Naive thymus-derived CD4-positive, alpha-beta T cell (primary cell): ENCODE measurements around the gene CENPN. TPM values are rescaled to one million over a fixed set of nuclear protein-coding genes. Genes with fewer than 3 reads are reported as not detected.

ENCODE experiments used
- ATAC-seq: fragments of 150-1000 bp; cut with Tn5 transposase; 2 replicates; pipeline ENCODE4 v1.10.0; 2021; ENCODE audit warnings: mild to moderate bottlenecking, moderate library complexity
- CTCF ChIA-PET: fragments of 350-600 bp; sonication (Branson Sonifier 250); formaldehyde crosslinking; loops from one replicate; lab custom pipeline; 2021; ENCODE audit warnings: antibody characterized with exemption; lab: Charles Lee
- POLR2A ChIA-PET: fragments of 350-600 bp; sonication (Branson Sonifier 250); formaldehyde crosslinking; loops from one replicate; lab custom pipeline; 2021; ENCODE audit warnings: antibody characterized with exemption, inconsistent platforms; lab: Charles Lee
- DNase-seq, 9 donors: peaks; one replicate each; pipeline versions ENCODE4 v3.0.0 to v3.0.0-alpha.2; 2020 to 2022; ENCODE audit warnings: mixed read lengths in 1 of 9
- H3K27ac ChIP-seq: one replicate; pipeline ENCODE4 v1.7.0; 2013; ENCODE audit warnings: mild to moderate bottlenecking, low read depth, low read length, moderate library complexity
- H3K27me3 ChIP-seq, 2 donors: one replicate each; pipeline ENCODE4 v1.7.0; 2013; ENCODE audit warnings: low read length in 2 of 2, mild to moderate bottlenecking in 2 of 2, moderate library complexity in 2 of 2; ENCODE audit not compliant: control insufficient read depth in 2 of 2, insufficient read depth in 2 of 2
- H3K36me3 ChIP-seq, 3 experiments: 1 replicate in 2 of 3; 2 replicates in 1 of 3; pipeline ENCODE4 v1.7.0; 2013; ENCODE audit warnings: low read length in 3 of 3, mild to moderate bottlenecking in 3 of 3, moderate library complexity in 1 of 3; ENCODE audit not compliant: insufficient read depth in 3 of 3, control insufficient read depth in 2 of 3
- H3K4me1 ChIP-seq, 2 donors: one replicate each; pipeline ENCODE4 v1.7.0; 2013; ENCODE audit warnings: low read length in 2 of 2, mild to moderate bottlenecking in 2 of 2, moderate library complexity in 1 of 2; ENCODE audit not compliant: control insufficient read depth in 2 of 2, insufficient read depth in 2 of 2
- H3K4me3 ChIP-seq: 2 replicates; pipeline ENCODE4 v1.7.0; 2013; ENCODE audit warnings: mild to moderate bottlenecking, low read length
- H3K9me3 ChIP-seq, 3 experiments: 1 replicate in 2 of 3; 2 replicates in 1 of 3; pipeline ENCODE4 v1.7.0; 2013; ENCODE audit warnings: low read length in 3 of 3; ENCODE audit not compliant: control insufficient read depth in 2 of 3
- H3K27ac Mint-ChIP-seq, 9 donors: one replicate each; pipeline ENCODE4 v1.8.0; 2020 to 2022; ENCODE audit warnings: mixed read lengths in 9 of 9, mild to moderate bottlenecking in 8 of 9, moderate library complexity in 5 of 9, inconsistent platforms in 2 of 9
- H3K27me3 Mint-ChIP-seq, 5 donors: one replicate each; pipeline ENCODE4 v1.8.0; 2021 to 2022; ENCODE audit warnings: mixed read lengths in 5 of 5, mild to moderate bottlenecking in 1 of 5
- H3K36me3 Mint-ChIP-seq, 5 donors: one replicate each; pipeline ENCODE4 v1.8.0; 2020 to 2022; ENCODE audit warnings: mixed read lengths in 5 of 5, mild to moderate bottlenecking in 3 of 5, inconsistent platforms in 1 of 5
- H3K4me1 Mint-ChIP-seq, 7 donors: one replicate each; pipeline ENCODE4 v1.8.0; 2020 to 2022; ENCODE audit warnings: mixed read lengths in 7 of 7, mild to moderate bottlenecking in 3 of 7, inconsistent platforms in 1 of 7
- H3K4me3 Mint-ChIP-seq, 10 donors: one replicate each; pipeline ENCODE4 v1.8.0; 2020 to 2022; ENCODE audit warnings: mild to moderate bottlenecking in 10 of 10, mixed read lengths in 10 of 10, moderate library complexity in 6 of 10, inconsistent platforms in 2 of 10
- H3K9me3 Mint-ChIP-seq, 11 donors: one replicate each; pipeline ENCODE4 v1.8.0; 2020 to 2022; ENCODE audit warnings: mixed read lengths in 11 of 11, mild to moderate bottlenecking in 4 of 11, inconsistent platforms in 1 of 11, moderate library complexity in 1 of 11
- intact Hi-C, 2 donors: fragments of 100-400 bp; cut with micrococcal nuclease; formaldehyde crosslinking; loops; one replicate each; pipeline ENCODE4 v1.15.1; 2023
- polyA plus RNA-seq, 2 donors: library from polyadenylated mRNA; unstranded; fragments of 300-500 nt; fragmentation: Illumina TruSeq; gene quantifications; one replicate each; pipeline ENCODE4 v1.2.3, GENCODE V29; 2021
- total RNA-seq, 6 experiments: library from RNA in 5 of 6; stranded (reverse) in 5 of 6; gene quantifications; 1 replicate in 5 of 6; 2 replicates in 1 of 6; pipeline ENCODE4 v1.2.3 and lab custom pipeline; 2021 to 2026

CENPN gene
- total and polyA plus RNA-seq, 7 experiments from 2014 or later, result 1.4 to 41.8 (median 3.1) TPM

- intact Hi-C loops, result no loop called here
- Histone ChIP-seq H3K36me3 (peaks cover 0 to 46% (median 0%) of the 10 kb centered on the region in 3 experiments), H3K9me3 (no peaks in the 10 kb centered on the region), H3K4me3 (no peak overlapping the region), H3K4me1 (no peaks in the 10 kb centered on the region), H3K27ac (no peak overlapping the region), H3K27me3 (no peaks in the 10 kb centered on the region)
- no peak for ATAC-seq
- Mint-ChIP-seq H3K27ac (peak overlapping the region in 3 of 9 donors; percentile 3 to 56 (median 40)), H3K27me3 (no peaks in the 10 kb centered on the region), H3K36me3 (peaks cover 16 to 41% (median 28%) of the 10 kb centered on the region in 5 donors), H3K9me3 (no peaks in the 10 kb centered on the region), H3K4me1 (peaks cover 0 to 7% (median 4%) of the 10 kb centered on the region in 7 donors), H3K4me3 (no peak overlapping the region)
- ChIA-PET CTCF (no interaction called here), POLR2A (no interaction called here)
- DNase-seq, result no peak
These were observed 30.1 kb upstream of the CENPN start for GRCh38 chr16:80976946-80977345.

DNA sequence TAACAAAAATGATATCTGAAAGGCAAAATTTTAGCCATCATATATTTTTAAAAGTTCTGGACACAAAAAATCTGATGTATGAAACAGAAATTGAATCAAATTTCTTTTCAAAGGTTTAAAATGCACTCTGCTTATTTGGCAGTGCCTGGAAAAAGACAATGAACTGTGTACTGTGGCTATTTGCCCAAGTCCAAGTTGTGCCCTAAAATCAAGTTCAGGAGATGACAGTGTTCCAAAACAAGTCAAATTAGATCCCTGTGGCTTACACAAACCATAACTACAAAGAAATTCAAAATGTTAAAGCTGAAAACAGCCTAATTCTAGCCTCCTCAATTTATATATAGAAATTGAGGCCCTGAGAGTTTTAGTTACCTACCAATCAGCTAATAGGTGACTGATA is 25.9 kb upstream of the CENPN start:
- Mint-ChIP-seq H3K27me3 (no peaks in the 10 kb centered on the region), H3K4me3 (no peak overlapping the region), H3K36me3 (peaks cover 10 to 34% (median 17%) of the 10 kb centered on the region in 5 donors), H3K9me3 (no peaks in the 10 kb centered on the region), H3K4me1 (peaks cover 8 to 25% (median 14%) of the 10 kb centered on the region in 7 donors), H3K27ac (no peak overlapping the region)
- peaks cover 0 to 34% (median 0%) of the 10 kb centered on the region in 3 experiments for H3K36me3 ChIP-seq
- H3K4me1 ChIP-seq, result no peaks in the 10 kb centered on the region
- ATAC-seq, result no peak
- H3K27me3 ChIP-seq, result no peaks in the 10 kb centered on the region
- CTCF ChIA-PET, result no interaction called here
- intact Hi-C loops, result no loop called here
- H3K9me3 ChIP-seq, result no peaks in the 10 kb centered on the region
- POLR2A ChIA-PET, result no interaction called here
- H3K4me3 ChIP-seq, result no peak overlapping the region
- no peak overlapping the region for H3K27ac ChIP-seq
- no peak for DNase-seq

DNA sequence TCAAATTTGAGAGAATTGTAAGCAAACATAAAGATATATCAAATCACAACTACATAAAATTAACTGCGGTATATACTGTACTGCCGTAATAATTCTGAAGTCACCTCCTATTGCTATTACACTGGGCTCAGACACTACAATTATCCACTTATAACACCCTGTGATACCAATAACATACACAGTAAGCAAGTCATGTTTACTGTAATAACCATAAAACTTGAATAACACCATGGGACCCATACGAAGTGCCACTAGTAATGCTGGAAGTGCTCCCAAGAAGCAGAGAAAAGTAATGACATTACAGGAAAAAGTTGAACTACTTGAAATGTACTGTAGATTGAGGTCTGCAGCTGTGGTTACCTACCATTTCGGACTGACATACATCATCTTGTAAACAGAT is 24.4 kb upstream of the CENPN start:
- POLR2A ChIA-PET, result no interaction called here
- H3K27me3 ChIP-seq, result no peaks in the 10 kb centered on the region
- H3K27ac Mint-ChIP-seq, result no peak overlapping the region

GRCh38 chr16:80984124-80984892 is 22.7 kb upstream of the CENPN start:
- no peak overlapping the region for H3K27ac ChIP-seq
- peaks cover 19 to 49% (median 32%) of the 10 kb centered on the region in 7 donors for H3K4me1 Mint-ChIP-seq
- ChIA-PET POLR2A (no interaction called here), CTCF (no interaction called here)
- no peaks in the 10 kb centered on the region for H3K27me3 ChIP-seq
- no peaks in the 10 kb centered on the region for H3K27me3 Mint-ChIP-seq
- H3K36me3 ChIP-seq, result peaks cover 0 to 10% (median 0%) of the 10 kb centered on the region in 3 experiments
- no peaks in the 10 kb centered on the region for H3K9me3 ChIP-seq
- H3K4me3 ChIP-seq, result no peak overlapping the region
- intact Hi-C loops, result no loop called here
- no peak overlapping the region for H3K27ac Mint-ChIP-seq
- H3K4me3 Mint-ChIP-seq, result no peak overlapping the region
- no peak for DNase-seq
- H3K36me3 Mint-ChIP-seq, result peaks cover 0 to 22% (median 9%) of the 10 kb centered on the region in 5 donors
- peaks cover 0 to 7% of the 10 kb centered on the region in 2 donors for H3K4me1 ChIP-seq
- no peaks in the 10 kb centered on the region for H3K9me3 Mint-ChIP-seq
- ATAC-seq, result no peak

More for the DNA sequence above, 24.4 kb upstream of the CENPN start:
- Histone ChIP-seq H3K9me3 (no peaks in the 10 kb centered on the region), H3K4me3 (no peak overlapping the region), H3K36me3 (peaks cover 0 to 25% (median 0%) of the 10 kb centered on the region in 3 experiments), H3K4me1 (peaks cover 0 to 6% of the 10 kb centered on the region in 2 donors), H3K27ac (no peak overlapping the region)
- ATAC-seq (no peak), DNase-seq (no peak)
- Mint-ChIP-seq H3K9me3 (no peaks in the 10 kb centered on the region), H3K4me1 (peaks cover 18 to 38% (median 26%) of the 10 kb centered on the region in 7 donors), H3K27me3 (no peaks in the 10 kb centered on the region), H3K4me3 (no peak overlapping the region), H3K36me3 (peaks cover 11 to 27% (median 17%) of the 10 kb centered on the region in 5 donors)
- CTCF ChIA-PET, result no interaction called here
- intact Hi-C loops, result no loop called here

DNA sequence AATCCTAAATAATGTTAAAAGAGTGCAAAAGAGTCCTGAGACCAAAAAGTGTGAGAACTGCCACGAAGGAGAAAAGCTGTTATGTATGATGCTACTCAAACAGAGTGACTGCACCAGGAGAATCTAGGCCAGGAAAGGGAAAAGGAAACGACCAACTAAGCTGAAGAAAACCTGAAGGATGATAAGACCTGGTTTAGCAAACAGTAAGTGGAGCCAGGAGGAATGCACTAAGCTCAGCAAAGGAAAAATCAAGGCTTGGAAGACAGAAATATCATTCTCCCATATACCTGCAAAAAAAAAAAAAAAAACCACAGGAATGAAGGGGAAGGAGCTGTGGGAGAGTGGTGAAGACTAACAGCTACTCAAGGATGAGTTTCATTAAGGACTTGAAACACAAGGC is 21.4 kb upstream of the CENPN start:
- DNase-seq (no peak), ATAC-seq (no peak)
- no peak overlapping the region for H3K27ac Mint-ChIP-seq
- peaks cover 19 to 51% (median 35%) of the 10 kb centered on the region in 7 donors for H3K4me1 Mint-ChIP-seq
- Histone ChIP-seq H3K36me3 (peaks cover 0 to 3% (median 0%) of the 10 kb centered on the region in 3 experiments), H3K9me3 (no peaks in the 10 kb centered on the region), H3K27ac (no peak overlapping the region), H3K4me3 (no peak overlapping the region), H3K4me1 (peaks cover 0 to 7% of the 10 kb centered on the region in 2 donors), H3K27me3 (no peaks in the 10 kb centered on the region)
- ChIA-PET CTCF (no interaction called here), POLR2A (no interaction called here)
- intact Hi-C loops, result no loop called here
- H3K4me3 Mint-ChIP-seq, result peak overlapping the region in 1 of 10 donors; percentile 19
- no peaks in the 10 kb centered on the region for H3K9me3 Mint-ChIP-seq
- no peaks in the 10 kb centered on the region for H3K27me3 Mint-ChIP-seq
- peaks cover 0 to 31% (median 12%) of the 10 kb centered on the region in 5 donors for H3K36me3 Mint-ChIP-seq

DNA sequence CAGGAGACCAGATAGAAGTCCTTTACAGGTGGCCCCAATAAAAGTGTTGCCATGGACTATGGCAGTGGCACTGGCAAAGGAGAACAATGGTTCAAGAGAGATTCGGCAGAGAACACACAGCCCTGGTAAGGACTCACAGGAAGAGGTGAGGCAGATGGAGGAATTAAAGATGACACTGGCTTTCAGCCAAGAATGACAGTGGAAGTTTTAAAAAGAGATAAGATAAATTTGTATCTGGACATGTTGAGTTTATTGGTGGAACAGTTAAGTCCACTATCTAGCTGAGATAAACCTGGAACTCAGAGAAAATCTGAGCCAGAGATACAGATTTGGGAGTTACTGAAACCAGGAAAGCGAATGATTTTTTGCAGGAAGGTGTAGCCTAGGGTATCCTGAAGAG is 20.5 kb upstream of the CENPN start:
- ATAC-seq, result no peak
- no peaks in the 10 kb centered on the region for H3K36me3 ChIP-seq
- H3K27me3 Mint-ChIP-seq, result no peaks in the 10 kb centered on the region
- H3K27ac ChIP-seq, result no peak overlapping the region
- peak overlapping the region in 5 of 9 donors; percentile 8 to 58 (median 12) for H3K27ac Mint-ChIP-seq
- no peak overlapping the region for H3K4me3 ChIP-seq
- ChIA-PET POLR2A (interaction anchor here (0.7 kb wide), 1 partner anchor 60 kb away, joined by 3 read pairs; no protein-coding TSS in a partner anchor), CTCF (no interaction called here)
- DNase-seq, result no peak
- H3K4me3 Mint-ChIP-seq, result peak overlapping the region in 1 of 10 donors; percentile 20
- H3K9me3 Mint-ChIP-seq, result no peaks in the 10 kb centered on the region
- H3K36me3 Mint-ChIP-seq, result peaks cover 0 to 32% (median 14%) of the 10 kb centered on the region in 5 donors
- H3K27me3 ChIP-seq, result no peaks in the 10 kb centered on the region
- intact Hi-C loops, result no loop called here
- H3K9me3 ChIP-seq, result no peaks in the 10 kb centered on the region
- peaks cover 0 to 7% of the 10 kb centered on the region in 2 donors for H3K4me1 ChIP-seq
- peaks cover 19 to 51% (median 39%) of the 10 kb centered on the region in 7 donors for H3K4me1 Mint-ChIP-seq
